Measurements from ENCODE around the gene SLC45A1. TPM values are rescaled to one million over a fixed set of nuclear protein-coding genes. Genes with fewer than 3 reads are reported as not detected.

SLC45A1 gene
- total and polyA plus RNA-seq, 2 experiments from 2014 or later = 0.34 to 0.42 TPM

GRCh38 chr1:8293118-8293517 lies 24.8 kb upstream of the SLC45A1 start:
- no peak overlapping the region for H3K27ac ChIP-seq
- no peak overlapping the region for H3K4me3 ChIP-seq
- no peaks in the 10 kb centered on the region for H3K27me3 ChIP-seq
- TF ChIP-seq CTCF (IDR thresholded peaks at IDR 0.05; ENCODE audit: low read depth, low read length) = no peak
- no peaks in the 10 kb centered on the region for H3K9me3 ChIP-seq (ENCODE audit: low read depth)
- no peaks in the 10 kb centered on the region for H3K4me1 ChIP-seq (ENCODE audit: low read depth)
- DNase-seq (ENCODE audit: low read depth in 1 of 2, low spot score in 1 of 2) = no peak
- H3K36me3 ChIP-seq = no peaks in the 10 kb centered on the region

- H3K36me3 ChIP-seq = no peaks in the 10 kb centered on the region
- no peaks in the 10 kb centered on the region for H3K4me1 ChIP-seq (ENCODE audit: low read depth)
- H3K4me3 ChIP-seq = no peak overlapping the region
- no peaks in the 10 kb centered on the region for H3K27me3 ChIP-seq
- DNase-seq (ENCODE audit: low read depth in 1 of 2, low spot score in 1 of 2) = no peak
- no peak for TF ChIP-seq CTCF (IDR thresholded peaks at IDR 0.05; ENCODE audit: low read depth, low read length)
- no peak overlapping the region for H3K27ac ChIP-seq
- H3K9me3 ChIP-seq (ENCODE audit: low read depth) = no peaks in the 10 kb centered on the region
These were observed 24.2 kb upstream of the SLC45A1 start for GRCh38 chr1:8293641-8294169.

GRCh38 chr1:8294170-8294697 lies 23.7 kb upstream of the SLC45A1 start:
- H3K4me3 ChIP-seq = no peak overlapping the region
- TF ChIP-seq CTCF (IDR thresholded peaks at IDR 0.05; ENCODE audit: low read depth, low read length) = no peak
- H3K27ac ChIP-seq = no peak overlapping the region
- no peaks in the 10 kb centered on the region for H3K36me3 ChIP-seq
- H3K27me3 ChIP-seq = no peaks in the 10 kb centered on the region
- no peak for DNase-seq (ENCODE audit: low read depth in 1 of 2, low spot score in 1 of 2)
- no peaks in the 10 kb centered on the region for H3K4me1 ChIP-seq (ENCODE audit: low read depth)
- no peaks in the 10 kb centered on the region for H3K9me3 ChIP-seq (ENCODE audit: low read depth)

GRCh38 chr1:8297245-8297644 lies 20.7 kb upstream of the SLC45A1 start:
- Histone ChIP-seq H3K27ac (no peak overlapping the region), H3K4me1 (ENCODE audit: low read depth) (no peaks in the 10 kb centered on the region), H3K4me3 (no peak overlapping the region), H3K27me3 (no peaks in the 10 kb centered on the region), H3K9me3 (ENCODE audit: low read depth) (no peaks in the 10 kb centered on the region), H3K36me3 (no peaks in the 10 kb centered on the region)
- no peak for TF ChIP-seq CTCF (IDR thresholded peaks at IDR 0.05; ENCODE audit: low read depth, low read length)
- no peak for DNase-seq (ENCODE audit: low read depth in 1 of 2, low spot score in 1 of 2)

GRCh38 chr1:8299963-8300362 lies 18.0 kb upstream of the SLC45A1 start:
- Histone ChIP-seq H3K36me3 (no peaks in the 10 kb centered on the region), H3K4me3 (no peak overlapping the region), H3K27ac (no peak overlapping the region), H3K9me3 (ENCODE audit: low read depth) (no peaks in the 10 kb centered on the region), H3K4me1 (ENCODE audit: low read depth) (no peaks in the 10 kb centered on the region), H3K27me3 (no peaks in the 10 kb centered on the region)
- DNase-seq (ENCODE audit: low read depth in 1 of 2, low spot score in 1 of 2) = no peak
- TF ChIP-seq CTCF (IDR thresholded peaks at IDR 0.05; ENCODE audit: low read depth, low read length) = no peak

All from cardiac muscle cell (in vitro differentiated cells and primary cell).